ENCODE results near the gene PRSS2. TPM values are rescaled to one million over a fixed set of nuclear protein-coding genes. Genes with fewer than 3 reads are reported as not detected.

Gene PRSS2
- total RNA-seq, 2 experiments from 2014 or later, result not detected

GRCh38 chr7:142815134-142815533 is 44.4 kb downstream of the PRSS2 start:
- peaks cover 5% of the 10 kb centered on the region for H3K27me3 Mint-ChIP-seq (ENCODE audit: low read depth)
- no peak overlapping the region for H3K27ac Mint-ChIP-seq
- ATAC-seq (no peak), DNase-seq (no peak)
- no peaks in the 10 kb centered on the region for H3K36me3 Mint-ChIP-seq (ENCODE audit: low read depth)
- POLR2A ChIA-PET, result interaction anchor here (0.9 to 22.0 kb wide), 3 partner anchors 21 to 39 kb away, joined by 3 to 2065 read pairs (median 9); no protein-coding TSS in a partner anchor
- H3K4me3 Mint-ChIP-seq, result no peak overlapping the region
- H3K4me1 Mint-ChIP-seq (ENCODE audit: low read depth), result peaks cover 44% of the 10 kb centered on the region
- CTCF ChIA-PET, result interaction anchor here (0.9 to 13.6 kb wide), 6 partner anchors 21 to 370 kb away, joined by 3 to 584 read pairs (median 18); no protein-coding TSS in a partner anchor
- H3K9me3 Mint-ChIP-seq (ENCODE audit: insufficient read depth), result no peaks in the 10 kb centered on the region

- Mint-ChIP-seq H3K4me3 (no peak overlapping the region), H3K9me3 (ENCODE audit: insufficient read depth) (no peaks in the 10 kb centered on the region), H3K36me3 (ENCODE audit: low read depth) (no peaks in the 10 kb centered on the region), H3K27ac (no peak overlapping the region), H3K4me1 (ENCODE audit: low read depth) (peaks cover 22% of the 10 kb centered on the region), H3K27me3 (ENCODE audit: low read depth) (peaks cover 18% of the 10 kb centered on the region)
- ChIA-PET CTCF (interaction anchor here (1.0 to 3.6 kb wide), 10 partner anchors 9 to 494 kb away, joined by 3 to 17 read pairs (median 6); partner anchors contain the start of gene EPHB6), POLR2A (interaction anchor here (1.2 to 1.8 kb wide), 3 partner anchors 9 to 19 kb away, joined by 3 to 8 read pairs (median 3); no protein-coding TSS in a partner anchor)
- no peak for ATAC-seq
- DNase-seq, result no peak
Observed at GRCh38 chr7:142817506-142817905, 46.7 kb downstream of the PRSS2 start.

- CTCF ChIA-PET, result interaction anchor here (1.1 to 3.6 kb wide), 8 partner anchors 8 to 496 kb away, joined by 3 to 17 read pairs (median 6); no protein-coding TSS in a partner anchor
- DNase-seq, result no peak
- Mint-ChIP-seq H3K27me3 (ENCODE audit: low read depth) (peaks cover 19% of the 10 kb centered on the region), H3K9me3 (ENCODE audit: insufficient read depth) (peaks cover 1% of the 10 kb centered on the region), H3K27ac (no peak overlapping the region), H3K4me3 (no peak overlapping the region), H3K36me3 (ENCODE audit: low read depth) (no peaks in the 10 kb centered on the region), H3K4me1 (ENCODE audit: low read depth) (peaks cover 9% of the 10 kb centered on the region)
- POLR2A ChIA-PET, result interaction anchor here (1.6 kb wide), 1 partner anchor 21 kb away, joined by 6 read pairs; no protein-coding TSS in a partner anchor
- ATAC-seq, result no peak
Observed at GRCh38 chr7:142819530-142819929, 48.8 kb downstream of the PRSS2 start.

GRCh38 chr7:142822714-142823113 is 51.9 kb downstream of the PRSS2 start:
- H3K36me3 Mint-ChIP-seq (ENCODE audit: low read depth), result no peaks in the 10 kb centered on the region
- ATAC-seq (no peak), DNase-seq (no peak)
- CTCF ChIA-PET, result interaction anchor here (0.9 to 2.4 kb wide), 4 partner anchors 11 to 39 kb away, joined by 3 to 8 read pairs (median 4); no protein-coding TSS in a partner anchor
- POLR2A ChIA-PET, result interaction anchor here (0.7 kb wide), 1 partner anchor 395 kb away, joined by 4 read pairs; no protein-coding TSS in a partner anchor
- H3K27ac Mint-ChIP-seq, result no peak overlapping the region
- H3K9me3 Mint-ChIP-seq (ENCODE audit: insufficient read depth), result peaks cover 6% of the 10 kb centered on the region
- H3K4me1 Mint-ChIP-seq (ENCODE audit: low read depth), result peaks cover 9% of the 10 kb centered on the region
- peaks cover 26% of the 10 kb centered on the region for H3K27me3 Mint-ChIP-seq (ENCODE audit: low read depth)
- no peak overlapping the region for H3K4me3 Mint-ChIP-seq

Other genes with a start within 250 kb of the PRSS2 start
- not detected for gene PRSS1, start 21.5 kb upstream of the PRSS2 start, total RNA-seq
- 1 to 10 TPM; 7.0 TPM for gene EPHB6, start 84.1 kb downstream of the PRSS2 start, total RNA-seq
- gene TRPV6, start 114.8 kb downstream of the PRSS2 start, total RNA-seq, result not detected
- gene TRPV5, start 162.8 kb downstream of the PRSS2 start, total RNA-seq, result not detected
- gene LLCFC1, start 168.5 kb downstream of the PRSS2 start, total RNA-seq, result not detected
- gene KEL, start 191.4 kb downstream of the PRSS2 start, total RNA-seq, result 1 to 10 TPM; 1.0 to 1.1 TPM

Data from activated CD8-positive, alpha-beta T cell treated with anti-CD3 and anti-CD28 coated beads, Interleukin-2, amount 10 ng/mL, durations not matched to agents 7 days and 5 days (primary cell).